ENCODE data around the gene NSDHL. TPM values are rescaled to one million over a fixed set of nuclear protein-coding genes. Genes with fewer than 3 reads are reported as not detected.

NSDHL gene
- total and polyA plus RNA-seq, 2 of the 4 experiments (the other 2 are of a cell fraction), result 22.8 to 26.0 TPM

DNA sequence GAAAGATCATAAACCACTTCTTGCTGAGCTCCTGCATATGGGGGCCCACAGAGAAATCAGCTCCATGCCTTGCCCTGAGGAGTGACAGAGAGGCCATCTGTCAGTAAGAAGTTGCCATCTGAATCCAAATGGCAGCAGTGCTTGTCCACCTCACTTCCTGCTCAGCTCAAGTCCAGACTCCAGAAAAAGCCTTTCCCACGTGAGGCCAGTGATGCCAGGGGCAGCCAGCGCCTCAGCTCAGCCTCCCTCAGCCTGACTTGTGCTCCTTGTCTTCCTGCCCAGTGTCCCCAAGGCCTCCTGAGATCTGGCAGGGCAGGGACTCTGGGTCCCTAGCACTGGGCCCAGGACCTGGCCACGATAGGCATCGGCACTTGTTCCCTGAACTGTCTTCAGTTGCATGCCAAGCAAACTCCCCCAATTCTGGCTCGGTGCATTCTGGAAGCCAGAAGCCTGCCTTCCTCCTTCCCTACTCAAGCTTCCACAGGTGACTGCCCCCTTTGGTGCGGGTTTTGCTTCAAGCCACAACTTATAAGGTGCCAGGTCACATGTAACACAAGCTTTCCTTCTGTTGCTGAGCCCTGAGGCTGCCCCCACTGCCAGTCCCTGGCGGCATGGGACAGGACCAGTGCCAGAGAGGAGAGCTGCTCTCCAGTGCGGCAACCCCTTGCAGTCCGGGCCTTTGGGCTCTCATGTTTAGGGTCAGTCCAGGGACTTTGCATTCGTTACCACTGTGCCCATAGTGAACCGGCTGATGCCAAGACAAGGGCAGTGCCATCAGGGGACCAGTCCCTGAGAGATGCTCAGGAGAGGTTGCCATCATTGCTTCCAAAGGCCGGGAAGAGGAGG is 69.2 kb downstream of the NSDHL start:
- WGBS, 2 experiments (ENCODE audit: extremely low coverage in 2 of 2, insufficient read length in 1 of 2), result 79% methylated on average over 8 of the region's 12 CpGs; no CpG with 5 or more reads in 1 of the 2 experiments
- DNase-seq, result no peak
- Histone ChIP-seq H3K4me2 (ENCODE audit: low read depth, low read length) (no peak overlapping the region), H3K9me1 (ENCODE audit: insufficient read depth, low read length) (no peaks in the 10 kb centered on the region), H2AK5ac (ENCODE audit: low read depth, low read length) (no peak overlapping the region), H4K91ac (ENCODE audit: insufficient read depth, low read depth, low read length) (no peak overlapping the region), H3K18ac (ENCODE audit: low read depth, low read length) (no peak overlapping the region), H3K9ac (ENCODE audit: low read depth, low read length) (no peak overlapping the region), H4K8ac (ENCODE audit: low read depth in 2 of 2, low read length in 2 of 2) (no peak overlapping the region), H3K4me1 (ENCODE audit: control insufficient read depth, insufficient read depth, low read length) (0 out of 2 replicates have a peak, but pooled peaks cover 2% of the 10 kb centered on the region), H3K79me1 (ENCODE audit: low read depth in 1 of 2, low read length in 2 of 2) (no peaks in the 10 kb centered on the region), H2BK15ac (ENCODE audit: low read depth, low read length) (no peak overlapping the region), H2AK9ac (replicated peaks; ENCODE audit: low read depth, low read length, poor library complexity) (no peak overlapping the region), H3K23ac (ENCODE audit: low read depth, low read length) (no peak overlapping the region), H2BK120ac (ENCODE audit: low read depth, low read length) (no peak overlapping the region), H3K14ac (replicated peaks; ENCODE audit: low read depth, low read length) (no peak overlapping the region), H2BK20ac (ENCODE audit: low read depth, low read length) (no peak overlapping the region), H4K5ac (ENCODE audit: low read depth, low read length) (no peak overlapping the region), H3K9me3 (ENCODE audit: control insufficient read depth, insufficient read depth, low read length) (no peaks in the 10 kb centered on the region; the same call in 1 of the 2 replicates), H3K4ac (ENCODE audit: low read depth, low read length) (no peak overlapping the region), H2BK5ac (ENCODE audit: low read depth, low read length, poor library complexity, severe bottlenecking) (no peak overlapping the region), H3K36me3 (ENCODE audit: control insufficient read depth, insufficient read depth, low read length) (no peaks in the 10 kb centered on the region), H3K56ac (ENCODE audit: extremely low read depth, insufficient read depth, low read length) (no peak overlapping the region), H4K20me1 (ENCODE audit: insufficient read depth, low read length) (no peaks in the 10 kb centered on the region), H2AFZ (replicated peaks; ENCODE audit: low read length, poor library complexity) (no peak overlapping the region), H3K4me3 (ENCODE audit: insufficient read depth, low read depth, low read length) (no peak overlapping the region), H3K27ac (ENCODE audit: insufficient read depth, low read length) (no peak overlapping the region), H3K27me3 (ENCODE audit: control insufficient read depth, insufficient read depth, low read length) (no peaks in the 10 kb centered on the region; the same call in 1 of the 2 replicates)
- intact Hi-C loops (cut with micrococcal nuclease), result no loop called here
- in situ Hi-C loops (cut with MboI; ENCODE audit: low sequenced_read_pairs), result no loop called here
- no TSS peak for BruUV-seq (replicated peaks)
- ChIA-PET POLR2A (ENCODE audit: unreplicated experiment) (no interaction called here), CTCF (no interaction called here)
- ATAC-seq (ENCODE audit: low read depth), result no peak
- dilution Hi-C loops (cut with HindIII; ENCODE audit: low sequenced_read_pairs, unreplicated experiment), result no loop called here
- TF ChIP-seq, protein P1, sequence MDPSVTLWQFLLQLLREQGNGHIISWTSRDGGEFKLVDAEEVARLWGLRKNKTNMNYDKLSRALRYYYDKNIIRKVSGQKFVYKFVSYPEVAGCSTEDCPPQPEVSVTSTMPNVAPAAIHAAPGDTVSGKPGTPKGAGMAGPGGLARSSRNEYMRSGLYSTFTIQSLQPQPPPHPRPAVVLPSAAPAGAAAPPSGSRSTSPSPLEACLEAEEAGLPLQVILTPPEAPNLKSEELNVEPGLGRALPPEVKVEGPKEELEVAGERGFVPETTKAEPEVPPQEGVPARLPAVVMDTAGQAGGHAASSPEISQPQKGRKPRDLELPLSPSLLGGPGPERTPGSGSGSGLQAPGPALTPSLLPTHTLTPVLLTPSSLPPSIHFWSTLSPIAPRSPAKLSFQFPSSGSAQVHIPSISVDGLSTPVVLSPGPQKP (IDR thresholded peaks at IDR 0.05; ENCODE audit: borderline replicate concordance, low read depth, low read length), result no peak
- TF ChIP-seq BHLHE40 (IDR thresholded peaks at IDR 0.05; ENCODE audit: low read depth, low read length), result no peak
- TF ChIP-seq RFX5 (IDR thresholded peaks at IDR 0.05; ENCODE audit: low read depth, low read length), result no peak
- TF ChIP-seq, protein P2, sequence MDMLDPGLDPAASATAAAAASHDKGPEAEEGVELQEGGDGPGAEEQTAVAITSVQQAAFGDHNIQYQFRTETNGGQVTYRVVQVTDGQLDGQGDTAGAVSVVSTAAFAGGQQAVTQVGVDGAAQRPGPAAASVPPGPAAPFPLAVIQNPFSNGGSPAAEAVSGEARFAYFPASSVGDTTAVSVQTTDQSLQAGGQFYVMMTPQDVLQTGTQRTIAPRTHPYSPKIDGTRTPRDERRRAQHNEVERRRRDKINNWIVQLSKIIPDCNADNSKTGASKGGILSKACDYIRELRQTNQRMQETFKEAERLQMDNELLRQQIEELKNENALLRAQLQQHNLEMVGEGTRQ (IDR thresholded peaks at IDR 0.05; ENCODE audit: low read depth, low read length), result no peak
- TF ChIP-seq MAFK (IDR thresholded peaks at IDR 0.05; ENCODE audit: low read depth, low read length), result no peak
- no peak for TF ChIP-seq SMC3 (IDR thresholded peaks at IDR 0.05; ENCODE audit: low read depth, low read length)
- TF ChIP-seq FOS (IDR thresholded peaks at IDR 0.05; ENCODE audit: low read depth, low read length), result no peak
- TF ChIP-seq, protein P3, sequence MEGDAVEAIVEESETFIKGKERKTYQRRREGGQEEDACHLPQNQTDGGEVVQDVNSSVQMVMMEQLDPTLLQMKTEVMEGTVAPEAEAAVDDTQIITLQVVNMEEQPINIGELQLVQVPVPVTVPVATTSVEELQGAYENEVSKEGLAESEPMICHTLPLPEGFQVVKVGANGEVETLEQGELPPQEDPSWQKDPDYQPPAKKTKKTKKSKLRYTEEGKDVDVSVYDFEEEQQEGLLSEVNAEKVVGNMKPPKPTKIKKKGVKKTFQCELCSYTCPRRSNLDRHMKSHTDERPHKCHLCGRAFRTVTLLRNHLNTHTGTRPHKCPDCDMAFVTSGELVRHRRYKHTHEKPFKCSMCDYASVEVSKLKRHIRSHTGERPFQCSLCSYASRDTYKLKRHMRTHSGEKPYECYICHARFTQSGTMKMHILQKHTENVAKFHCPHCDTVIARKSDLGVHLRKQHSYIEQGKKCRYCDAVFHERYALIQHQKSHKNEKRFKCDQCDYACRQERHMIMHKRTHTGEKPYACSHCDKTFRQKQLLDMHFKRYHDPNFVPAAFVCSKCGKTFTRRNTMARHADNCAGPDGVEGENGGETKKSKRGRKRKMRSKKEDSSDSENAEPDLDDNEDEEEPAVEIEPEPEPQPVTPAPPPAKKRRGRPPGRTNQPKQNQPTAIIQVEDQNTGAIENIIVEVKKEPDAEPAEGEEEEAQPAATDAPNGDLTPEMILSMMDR (conservative IDR thresholded peaks at IDR 0.05; ENCODE audit: low read depth, low read length), result no peak
- TF ChIP-seq MXI1 (IDR thresholded peaks at IDR 0.05; ENCODE audit: borderline replicate concordance, low read depth, low read length), result no peak
- TF ChIP-seq NFE2L2 (IDR thresholded peaks at IDR 0.05; ENCODE audit: low read depth, low read length), result no peak
- TF ChIP-seq CEBPB (IDR thresholded peaks at IDR 0.05; ENCODE audit: low read depth, low read length), result no peak
- TF ChIP-seq CHD1 (IDR thresholded peaks at IDR 0.05; ENCODE audit: low read depth, low read length), result no peak
- no peak for TF ChIP-seq POLR2A (IDR thresholded peaks at IDR 0.05; ENCODE audit: low read depth, low read length)
- no peak for TF ChIP-seq MAZ (IDR thresholded peaks at IDR 0.05; ENCODE audit: borderline replicate concordance, low read depth, low read length)
- TF ChIP-seq RCOR1 (IDR thresholded peaks at IDR 0.05; ENCODE audit: insufficient replicate concordance, low read length), result no peak
